G401.6 (cell line): ENCODE measurements around the gene ST3GAL6.
"Not testable (repeated sequence)": the region's sequence is repeated elsewhere in the genome, so short reads cannot be mapped to it uniquely, and the experiment has no call there.

Experiments
- FAIRE-seq: peaks from 2 replicates; lab custom pipeline; 2012; peaks lifted over from hg19 to GRCh38; lab: Jason Lieb, UNC

Gene ST3GAL6

GRCh38 chr3:98807011-98807410 is 43.9 kb downstream of the ST3GAL6 start:
- FAIRE-seq = no peak

DNA sequence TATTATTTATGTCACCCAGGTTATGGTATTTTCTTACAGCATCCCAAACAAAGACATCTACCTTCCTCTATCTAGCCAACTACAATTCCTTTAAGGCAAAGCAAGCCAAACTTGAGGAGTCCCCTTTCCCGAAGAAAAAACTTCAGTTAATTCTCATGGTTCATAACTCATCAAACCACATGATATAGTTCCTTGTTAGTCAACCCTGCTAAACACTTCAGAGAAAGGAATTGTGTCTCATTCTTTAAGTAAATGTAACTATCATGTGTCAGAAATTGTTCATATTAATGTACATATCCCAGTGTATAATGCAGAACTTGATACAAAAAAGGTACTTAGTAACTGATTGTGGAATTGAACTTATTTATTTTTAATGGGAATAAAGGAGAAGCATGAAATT is 44.4 kb downstream of the ST3GAL6 start:
- FAIRE-seq = no peak

DNA sequence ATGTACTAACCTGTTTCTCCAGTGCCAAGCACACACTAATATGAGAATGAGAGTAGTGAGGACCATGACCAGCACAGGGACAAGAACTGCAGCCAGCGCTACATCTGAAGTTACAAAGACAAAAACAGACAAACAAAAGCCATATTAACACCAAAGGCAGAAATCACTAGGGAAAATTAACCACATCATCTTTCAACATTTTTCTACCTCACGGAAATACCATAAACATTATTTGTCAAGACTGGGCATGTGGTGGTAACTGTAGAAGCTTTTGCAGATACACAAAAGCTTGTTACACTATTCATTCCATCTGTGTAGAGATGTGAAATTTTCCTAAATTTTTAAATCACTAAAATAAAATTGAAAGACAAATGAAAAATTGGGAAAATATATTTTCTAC is 44.9 kb downstream of the ST3GAL6 start:
- no peak for FAIRE-seq

DNA sequence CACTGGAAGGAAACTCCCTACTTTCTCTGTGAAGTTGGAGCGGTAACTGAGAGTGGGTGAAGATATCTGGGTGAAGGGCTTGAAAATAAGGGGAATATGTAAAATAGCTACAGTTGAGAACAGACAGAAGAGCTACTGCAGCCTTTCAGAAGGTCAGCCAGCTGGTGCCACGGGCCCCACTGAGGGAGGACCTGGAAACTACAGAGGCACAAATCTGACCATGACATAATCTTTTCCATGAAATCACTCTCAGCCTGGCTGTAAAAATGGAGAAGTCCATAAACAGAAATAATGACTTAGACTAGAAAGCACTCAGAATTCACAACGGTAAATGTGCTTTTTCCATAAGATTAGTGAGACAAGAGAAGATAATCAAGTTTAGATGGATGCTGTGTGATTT is 46.4 kb downstream of the ST3GAL6 start:
- no peak for FAIRE-seq

DNA sequence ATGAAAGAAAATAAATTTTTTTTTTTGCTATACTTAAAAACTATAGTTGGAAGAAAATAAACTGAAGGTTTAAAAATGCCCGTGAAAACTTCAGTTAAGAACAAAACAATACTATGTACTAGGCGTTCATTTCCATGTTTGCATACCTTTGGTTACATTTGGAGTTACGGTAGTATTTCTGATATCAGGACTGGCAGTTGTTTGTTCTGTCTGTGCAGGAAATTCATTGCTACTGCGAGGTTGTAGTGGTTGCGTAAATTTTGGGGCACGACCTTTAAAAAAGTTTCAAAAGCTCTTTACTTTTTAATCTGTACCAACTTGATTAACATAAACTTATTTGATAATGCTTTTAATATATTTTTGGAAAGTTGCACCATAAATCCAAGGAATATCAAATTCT is 47.9 kb downstream of the ST3GAL6 start:
- FAIRE-seq = no peak

- peak; percentile 95 for FAIRE-seq
Observed at GRCh38 chr3:98812851-98813374, 49.8 kb downstream of the ST3GAL6 start.

DNA sequence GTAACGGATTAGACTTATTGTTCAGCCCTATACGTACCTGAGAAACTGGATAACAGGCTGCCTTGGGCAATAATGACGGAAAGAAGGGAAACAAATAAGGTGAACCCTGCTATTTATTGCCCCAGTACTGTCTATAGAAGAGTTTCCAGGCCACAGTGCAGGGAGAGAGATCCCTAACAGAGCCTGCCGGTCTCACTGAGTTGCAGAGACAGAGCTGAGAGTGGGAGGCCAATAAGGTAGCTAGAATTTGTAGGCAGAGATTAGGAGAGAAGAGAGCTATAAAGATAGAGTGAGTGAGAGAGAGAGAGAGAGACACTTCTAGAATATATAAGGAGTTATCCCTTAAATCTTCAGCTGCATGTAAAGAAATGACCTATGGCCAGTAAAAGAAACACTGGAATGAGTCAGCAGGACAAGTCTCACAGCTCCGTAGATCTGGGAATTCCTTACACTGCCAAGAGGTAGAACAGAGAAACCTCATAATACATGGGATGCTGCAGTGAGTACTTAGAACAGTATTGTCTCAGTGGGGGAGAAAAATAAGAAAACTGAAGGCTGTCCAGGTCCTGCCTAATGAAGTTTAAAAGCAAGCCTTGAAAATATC is 51.8 kb downstream of the ST3GAL6 start:
- no peak for FAIRE-seq

GRCh38 chr3:98817547-98818041 is 54.5 kb downstream of the ST3GAL6 start:
- peak; percentile 94 for FAIRE-seq

DNA sequence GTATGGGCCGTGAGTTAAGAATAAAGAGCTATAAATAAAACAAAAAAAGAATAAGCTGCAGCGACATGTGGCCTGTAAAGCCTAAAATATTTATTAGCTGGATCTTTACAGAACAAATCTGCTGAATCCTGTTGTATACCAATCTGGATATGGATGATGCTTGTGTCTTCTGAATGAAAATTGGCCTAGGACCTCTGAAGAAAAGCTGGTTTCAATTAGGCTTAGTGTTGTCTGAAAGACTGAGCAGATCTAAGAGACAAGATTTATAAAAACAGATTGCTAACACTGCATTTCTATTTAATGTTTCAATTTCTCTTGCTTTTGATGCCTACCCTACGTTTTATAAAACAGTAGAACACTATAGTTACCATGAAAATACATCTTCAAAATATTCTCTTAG is 57.9 kb downstream of the ST3GAL6 start:
- FAIRE-seq = no peak

DNA sequence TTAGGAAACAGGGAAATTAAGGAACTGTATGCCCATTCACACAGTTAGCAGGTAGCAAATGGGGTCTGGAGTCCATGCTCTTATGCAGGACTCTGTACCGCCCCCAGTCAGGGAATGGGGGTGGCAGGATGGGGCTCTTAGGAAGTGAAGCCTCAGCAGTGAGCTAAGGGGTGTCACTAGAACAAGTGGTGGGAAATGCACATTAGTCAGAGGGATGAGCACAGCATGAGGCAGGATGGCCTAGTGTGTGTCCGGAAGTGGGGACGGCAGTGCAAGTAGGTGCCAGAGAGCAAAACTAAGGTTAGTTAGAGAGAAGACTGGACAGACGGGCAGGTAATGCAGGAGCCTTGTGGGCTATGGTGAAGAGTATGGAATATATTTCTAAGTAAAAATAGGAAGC is 60.7 kb downstream of the ST3GAL6 start:
- no peak for FAIRE-seq

GRCh38 chr3:98824256-98824655 is 61.1 kb downstream of the ST3GAL6 start:
- no peak for FAIRE-seq

- FAIRE-seq = no peak
Observed at GRCh38 chr3:98826126-98826525, 63.0 kb downstream of the ST3GAL6 start.

GRCh38 chr3:98827221-98827920 is 64.2 kb downstream of the ST3GAL6 start:
- no peak for FAIRE-seq

- FAIRE-seq = no peak
Observed at GRCh38 chr3:98829246-98829832, 66.2 kb downstream of the ST3GAL6 start.

GRCh38 chr3:98831060-98831459 is 67.9 kb downstream of the ST3GAL6 start:
- FAIRE-seq = not testable (repeated sequence)

DNA sequence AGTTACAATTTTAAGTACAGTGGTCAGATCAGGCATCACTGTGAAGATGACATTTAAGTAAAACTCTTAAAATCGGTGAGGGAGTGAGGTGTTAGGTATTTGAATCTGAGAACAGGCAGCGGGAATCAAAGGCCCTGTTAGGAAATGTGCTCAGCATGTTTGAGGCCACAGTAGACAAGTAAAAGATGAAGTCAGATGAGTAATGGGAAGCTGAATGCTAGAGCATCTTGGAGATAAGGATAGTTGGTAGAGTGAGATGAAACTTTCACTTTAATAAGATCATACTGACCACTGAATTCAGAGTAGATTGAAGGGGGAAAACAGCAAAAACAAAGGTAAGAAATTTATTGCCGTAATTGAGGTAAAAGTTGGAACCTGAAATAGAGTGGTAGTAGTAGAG is 76.7 kb downstream of the ST3GAL6 start:
- FAIRE-seq = no peak

GRCh38 chr3:98843266-98843959 is 80.3 kb downstream of the ST3GAL6 start:
- no peak for FAIRE-seq
